ENCODE results near the gene CASP14.

CASP14 gene

DNA sequence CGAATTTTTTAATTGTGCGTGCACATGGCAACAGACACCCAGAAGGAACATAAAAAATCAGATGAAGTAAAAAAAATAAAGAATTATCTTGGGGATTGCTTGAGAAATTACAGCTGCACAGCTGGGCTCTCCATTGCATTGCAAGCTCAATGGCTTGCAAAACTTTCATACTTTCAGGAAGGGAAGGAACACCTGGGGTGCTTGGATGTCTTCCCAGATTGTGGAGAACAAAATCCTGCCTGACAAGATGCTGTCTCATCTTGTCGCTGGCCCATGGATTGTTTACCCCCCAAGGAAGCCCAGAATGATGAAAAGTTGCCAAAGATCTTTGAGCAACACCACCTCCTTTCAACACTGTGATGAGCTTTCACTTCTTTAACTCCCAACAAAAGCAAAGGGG, 11.0 kb upstream of the CASP14 start:
- Histone ChIP-seq H4K20me1 (ENCODE audit: insufficient read depth, low read length) (no peaks in the 10 kb centered on the region), H3K36me3 (replicated peaks; ENCODE audit: insufficient read depth, low read length) (no peaks in the 10 kb centered on the region), H3K27ac (ENCODE audit: low read length) (no peak overlapping the region), H3K9me3 (replicated peaks; ENCODE audit: insufficient read depth, low read length) (no peaks in the 10 kb centered on the region), H3K4me1 (ENCODE audit: low read length) (no peaks in the 10 kb centered on the region), H2AFZ (ENCODE audit: low read length) (no peak overlapping the region), H3K9ac (ENCODE audit: low read length) (no peak overlapping the region), H3K79me2 (ENCODE audit: low read length) (no peaks in the 10 kb centered on the region), H3K4me3 (ENCODE audit: low read length) (no peak overlapping the region), H3K27me3 (replicated peaks; ENCODE audit: insufficient read depth, low read length) (peaks cover 68% of the 10 kb centered on the region), H3K4me2 (ENCODE audit: low read depth, low read length) (no peak overlapping the region), H3F3A (ENCODE audit: insufficient read depth, low read length) (no peaks in the 10 kb centered on the region), H3K9me2 (replicated peaks; ENCODE audit: insufficient read depth, low read length) (no peaks in the 10 kb centered on the region)
- TF ChIP-seq EZH2phosphoT487 (IDR thresholded peaks at IDR 0.05; ENCODE audit: low read length) (no peak), EZH2 (optimal IDR thresholded peaks at IDR 0.05; ENCODE audit: low read depth, low read length) (no peak)
- TF ChIP-seq, protein P1, sequence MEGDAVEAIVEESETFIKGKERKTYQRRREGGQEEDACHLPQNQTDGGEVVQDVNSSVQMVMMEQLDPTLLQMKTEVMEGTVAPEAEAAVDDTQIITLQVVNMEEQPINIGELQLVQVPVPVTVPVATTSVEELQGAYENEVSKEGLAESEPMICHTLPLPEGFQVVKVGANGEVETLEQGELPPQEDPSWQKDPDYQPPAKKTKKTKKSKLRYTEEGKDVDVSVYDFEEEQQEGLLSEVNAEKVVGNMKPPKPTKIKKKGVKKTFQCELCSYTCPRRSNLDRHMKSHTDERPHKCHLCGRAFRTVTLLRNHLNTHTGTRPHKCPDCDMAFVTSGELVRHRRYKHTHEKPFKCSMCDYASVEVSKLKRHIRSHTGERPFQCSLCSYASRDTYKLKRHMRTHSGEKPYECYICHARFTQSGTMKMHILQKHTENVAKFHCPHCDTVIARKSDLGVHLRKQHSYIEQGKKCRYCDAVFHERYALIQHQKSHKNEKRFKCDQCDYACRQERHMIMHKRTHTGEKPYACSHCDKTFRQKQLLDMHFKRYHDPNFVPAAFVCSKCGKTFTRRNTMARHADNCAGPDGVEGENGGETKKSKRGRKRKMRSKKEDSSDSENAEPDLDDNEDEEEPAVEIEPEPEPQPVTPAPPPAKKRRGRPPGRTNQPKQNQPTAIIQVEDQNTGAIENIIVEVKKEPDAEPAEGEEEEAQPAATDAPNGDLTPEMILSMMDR (IDR thresholded peaks at IDR 0.05; ENCODE audit: low read length): no peak
- DNase-seq: no peak

DNA sequence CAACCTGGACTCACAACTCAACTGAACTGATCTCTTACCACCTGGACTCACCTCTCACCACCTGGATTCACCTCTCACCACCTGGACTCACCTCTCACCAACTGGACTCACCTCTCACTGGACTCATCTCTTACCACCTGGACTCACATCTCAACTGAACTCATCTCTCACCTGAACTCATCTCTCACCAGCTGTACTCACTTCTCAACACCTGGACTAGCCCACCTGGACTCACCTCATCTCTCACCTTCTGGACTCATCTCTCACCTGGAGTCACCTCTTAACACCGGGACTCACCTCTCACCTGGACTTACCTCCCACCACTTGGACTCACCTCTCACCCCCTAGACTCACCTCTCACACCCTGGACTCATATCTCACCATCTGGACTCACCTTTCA, 7.3 kb upstream of the CASP14 start:
- Histone ChIP-seq H3K27ac (ENCODE audit: low read length) (no peak overlapping the region), H3K36me3 (replicated peaks; ENCODE audit: insufficient read depth, low read length) (no peaks in the 10 kb centered on the region), H3K79me2 (ENCODE audit: low read length) (no peaks in the 10 kb centered on the region), H4K20me1 (ENCODE audit: insufficient read depth, low read length) (no peaks in the 10 kb centered on the region), H3K9me3 (replicated peaks; ENCODE audit: insufficient read depth, low read length) (no peaks in the 10 kb centered on the region), H3K4me1 (ENCODE audit: low read length) (no peaks in the 10 kb centered on the region), H3K9me2 (replicated peaks; ENCODE audit: insufficient read depth, low read length) (no peaks in the 10 kb centered on the region), H2AFZ (ENCODE audit: low read length) (no peak overlapping the region), H3K4me3 (ENCODE audit: low read length) (no peak overlapping the region), H3K9ac (ENCODE audit: low read length) (no peak overlapping the region), H3K27me3 (replicated peaks; ENCODE audit: insufficient read depth, low read length) (peaks cover 71% of the 10 kb centered on the region), H3F3A (ENCODE audit: insufficient read depth, low read length) (no peaks in the 10 kb centered on the region), H3K4me2 (ENCODE audit: low read depth, low read length) (no peak overlapping the region)
- DNase-seq: no peak
- TF ChIP-seq EZH2 (optimal IDR thresholded peaks at IDR 0.05; ENCODE audit: low read depth, low read length): no peak
- TF ChIP-seq EZH2phosphoT487 (IDR thresholded peaks at IDR 0.05; ENCODE audit: low read length): no peak
- TF ChIP-seq, protein P1 (IDR thresholded peaks at IDR 0.05; ENCODE audit: low read length): no peak

DNA sequence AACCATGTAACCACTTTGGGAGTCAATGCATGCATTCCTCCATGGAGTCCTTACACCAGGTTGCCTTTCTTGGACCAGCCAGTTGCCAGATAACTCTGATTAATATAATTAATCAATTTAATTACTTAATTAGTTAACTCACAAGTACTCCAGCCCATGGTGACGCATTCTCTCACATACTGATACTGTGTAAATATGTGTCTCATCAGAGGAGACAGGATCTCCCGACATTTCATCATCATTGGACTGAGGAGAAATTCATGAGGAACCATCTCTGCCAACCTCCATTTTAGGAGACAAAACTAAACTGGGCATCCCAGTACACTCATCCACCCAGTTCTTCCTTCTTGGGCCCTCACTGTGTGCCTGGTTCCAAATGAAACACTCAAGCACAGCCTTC, 6.5 kb upstream of the CASP14 start:
- no peaks in the 10 kb centered on the region for H4K20me1 ChIP-seq (ENCODE audit: insufficient read depth, low read length)
- H3K9me2 ChIP-seq (replicated peaks; ENCODE audit: insufficient read depth, low read length): no peaks in the 10 kb centered on the region
- peaks cover 71% of the 10 kb centered on the region for H3K27me3 ChIP-seq (replicated peaks; ENCODE audit: insufficient read depth, low read length)
- no peaks in the 10 kb centered on the region for H3K4me1 ChIP-seq (ENCODE audit: low read length)
- H3K4me3 ChIP-seq (ENCODE audit: low read length): no peak overlapping the region
- no peak overlapping the region for H3K9ac ChIP-seq (ENCODE audit: low read length)
- TF ChIP-seq EZH2phosphoT487 (IDR thresholded peaks at IDR 0.05; ENCODE audit: low read length): no peak
- TF ChIP-seq, protein P1 (IDR thresholded peaks at IDR 0.05; ENCODE audit: low read length): no peak
- no peak for TF ChIP-seq EZH2 (optimal IDR thresholded peaks at IDR 0.05; ENCODE audit: low read depth, low read length)
- H3K27ac ChIP-seq (ENCODE audit: low read length): no peak overlapping the region
- no peaks in the 10 kb centered on the region for H3K9me3 ChIP-seq (replicated peaks; ENCODE audit: insufficient read depth, low read length)
- no peaks in the 10 kb centered on the region for H3F3A ChIP-seq (ENCODE audit: insufficient read depth, low read length)
- no peaks in the 10 kb centered on the region for H3K36me3 ChIP-seq (replicated peaks; ENCODE audit: insufficient read depth, low read length)
- H2AFZ ChIP-seq (ENCODE audit: low read length): no peak overlapping the region
- DNase-seq: no peak
- H3K79me2 ChIP-seq (ENCODE audit: low read length): no peaks in the 10 kb centered on the region
- H3K4me2 ChIP-seq (ENCODE audit: low read depth, low read length): no peak overlapping the region

Measured in MM.1S (cell line).